Heart left ventricle (tissue), 16 donors: ENCODE results near the gene OR6X1. TPM values are rescaled to one million over a fixed set of nuclear protein-coding genes. Genes with fewer than 3 reads are reported as not detected.

Source experiments
- ATAC-seq, 4 donors: fragments of 200-7000 bp; cut with Tn5 transposase; one replicate each; pipeline ENCODE4 v1.9.1; 2020 to 2022; ENCODE audit warnings: moderate library complexity in 4 of 4, mild to moderate bottlenecking in 3 of 4, moderate number of reproducible peaks in 1 of 4
- DNase-seq, 5 donors: peaks; one replicate each; pipeline ENCODE4 v3.0.0-alpha.2; 2020
- H3K27ac ChIP-seq, 12 donors: fragments of 200-600 bp; sonication (generic) in 4 of 12; one replicate each; pipeline versions ENCODE4 v1.5.0 to v1.8.0; 2016 to 2022; ENCODE audit warnings: mild to moderate bottlenecking in 2 of 12
- H3K27me3 ChIP-seq, 9 donors: fragments of 200-600 bp; sonication (generic) in 2 of 9; one replicate each; pipeline versions ENCODE4 v1.5.1 to v1.8.0; 2016 to 2022; ENCODE audit warnings: mild to moderate bottlenecking in 3 of 9
- H3K36me3 ChIP-seq, 9 donors: fragments of 200-600 bp; sonication (generic) in 2 of 9; one replicate each; pipeline versions ENCODE4 v1.5.0 to v1.8.0; 2018 to 2022; ENCODE audit warnings: mild to moderate bottlenecking in 2 of 9
- H3K4me1 ChIP-seq, 12 donors: fragments of 200-600 bp; sonication (generic) in 4 of 12; one replicate each; pipeline versions ENCODE4 v1.5.0 to v1.8.0; 2016 to 2022; ENCODE audit warnings: mild to moderate bottlenecking in 3 of 12
- H3K4me3 ChIP-seq, 12 donors: fragments of 200-600 bp; sonication (generic) in 4 of 12; one replicate each; pipeline versions ENCODE4 v1.5.0 to v1.8.0; 2017 to 2022; ENCODE audit warnings: mild to moderate bottlenecking in 9 of 12, moderate library complexity in 4 of 12
- H3K9me3 ChIP-seq, 12 donors: fragments of 200-600 bp; sonication (generic) in 4 of 12; one replicate each; pipeline versions ENCODE4 v1.5.0 to v1.8.0; 2016 to 2022; ENCODE audit warnings: mild to moderate bottlenecking in 1 of 12
- CTCF ChIP-seq, 12 donors: fragments of 200-600 bp; sonication (generic) in 4 of 12; IDR thresholded peaks; one replicate each; pipeline versions ENCODE4 v1.5.0 to v1.8.0; 2018 to 2022; ENCODE audit warnings: antibody characterized with exemption in 12 of 12, mild to moderate bottlenecking in 5 of 12
- POLR2A ChIP-seq, 2 donors: fragments of 450-650 bp; IDR thresholded peaks; one replicate each; pipeline ENCODE4 v1.6.1; 2017; ENCODE audit warnings: antibody characterized with exemption in 2 of 2, mild to moderate bottlenecking in 2 of 2, moderate library complexity in 2 of 2
- WGBS, 4 donors: extraction: QIAGEN DNeasy Blood & Tissue Kit in 2 of 4; methylation state at CpG; one replicate each; pipeline versions ENCODE4 v1.1.5 to v1.1.7; 2013 to 2018; 5-methylcytosine and 5-hydroxymethylcytosine counted together
- intact Hi-C, 10 donors: fragments of 100-400 bp; cut with DNase I; formaldehyde crosslinking; loops; one replicate each; pipeline versions ENCODE4 v1.11.1 to v1.14.2; 2022
- polyA plus RNA-seq, 2 donors: library from polyadenylated mRNA; stranded (reverse); fragments of 200-250 nt; gene quantifications; one replicate each; pipeline ENCODE4 v1.2.3, GENCODE V29; 2013
- total RNA-seq, 9 donors: library from RNA; depleted of rRNA in 2 of 9; stranded (reverse); fragments of >200 nt in 2 of 9; fragmentation: NEBNext Ultra II Directional in 3 of 9; extraction: Animal tissue kit (Norgen Biotek cat#: 25700) in 3 of 9; gene quantifications; one replicate each; pipeline versions ENCODE4 v1.1.0 to v1.2.4, GENCODE V29; 2016 to 2023
- donor health status: ischemic (EF 13 %, LVEDD 7.1; RV severe dilation, severe dysfunction).
- donor health status: healthy with polysubstance abuse.
- donor health status: DM: no; HTN: yes; CAD: no.
- donor health status: DM: no; HTN: no; CAD: no.
- donor health status: ischemic (EF 25% LVEDD 6.9; RV normal size, moderate dysfunction).
- donor health status: ischemic (EF 25% LVEDD 5.7; RV mildly dilated, moderate dysfunction).
- donor health status: healthy.
- donor health status: DM: yes; HTN: yes; CAD: no.
- donor health status: ischemic (EF 35%, LVEDD 5.7; RV mildly dilated, moderate dysfunction).
- donor health status: nonischemic (EF 11% LVEDD 7.7; RV severe dilation, severe dysfunction).
- donor health status: DM: yes; HTN: yes; CAD: no.
- donor health status: PGD.
- donor health status: ischemic (EF 29% LVEDD 5.4; RV normal size, mild dysfunction).
- donor health status: nonischemic (EF 23%, LVEDD 6.1; RV moderate dilation, normal function).

OR6X1 gene
- total and polyA plus RNA-seq, 11 donors: not detected

- Histone ChIP-seq H3K27me3 (no peaks in the 10 kb centered on the region), H3K27ac (no peak overlapping the region), H3K4me3 (no peak overlapping the region), H3K36me3 (no peaks in the 10 kb centered on the region), H3K9me3 (no peaks in the 10 kb centered on the region), H3K4me1 (no peaks in the 10 kb centered on the region)
- WGBS, 4 donors: 97 to 100% (median 99%) methylated on average over 1 of the region's 1 CpG
- ATAC-seq (no peak), DNase-seq (no peak)
- TF ChIP-seq POLR2A (IDR thresholded peaks at IDR 0.05) (no peak), CTCF (IDR thresholded peaks at IDR 0.05) (no peak)
- intact Hi-C loops: no loop called here
Observed at GRCh38 chr11:123796226-123796625, 41.9 kb upstream of the OR6X1 start.

GRCh38 chr11:123783536-123783935 is 29.2 kb upstream of the OR6X1 start:
- Histone ChIP-seq H3K27me3 (peaks cover 0 to 5% (median 0%) of the 10 kb centered on the region in 9 donors), H3K36me3 (no peaks in the 10 kb centered on the region), H3K4me3 (no peak overlapping the region), H3K27ac (no peak overlapping the region), H3K9me3 (no peaks in the 10 kb centered on the region), H3K4me1 (no peaks in the 10 kb centered on the region)
- TF ChIP-seq CTCF (IDR thresholded peaks at IDR 0.05): no peak
- no peak for TF ChIP-seq POLR2A (IDR thresholded peaks at IDR 0.05)
- no peak for ATAC-seq
- WGBS, 4 donors: 65 to 74% (median 66%) methylated on average over 1 of the region's 1 CpG
- intact Hi-C loops: no loop called here
- no peak for DNase-seq

GRCh38 chr11:123778511-123778910 is 24.2 kb upstream of the OR6X1 start:
- Histone ChIP-seq H3K36me3 (no peaks in the 10 kb centered on the region), H3K4me1 (no peaks in the 10 kb centered on the region), H3K9me3 (no peaks in the 10 kb centered on the region), H3K27me3 (peaks cover 0 to 5% (median 0%) of the 10 kb centered on the region in 9 donors), H3K4me3 (no peak overlapping the region), H3K27ac (no peak overlapping the region)
- WGBS, 4 donors: 60 to 80% (median 69%) methylated on average over 1 of the region's 1 CpG
- DNase-seq (no peak), ATAC-seq (no peak)
- intact Hi-C loops: no loop called here
- TF ChIP-seq POLR2A (IDR thresholded peaks at IDR 0.05): no peak
- TF ChIP-seq CTCF (IDR thresholded peaks at IDR 0.05): no peak

GRCh38 chr11:123775715-123776549 is 21.6 kb upstream of the OR6X1 start:
- TF ChIP-seq POLR2A (IDR thresholded peaks at IDR 0.05) (no peak), CTCF (IDR thresholded peaks at IDR 0.05) (no peak)
- intact Hi-C loops: no loop called here
- ATAC-seq (no peak), DNase-seq (no peak)
- H3K4me1 ChIP-seq: no peaks in the 10 kb centered on the region
- no peak overlapping the region for H3K4me3 ChIP-seq
- no peak overlapping the region for H3K27ac ChIP-seq
- no peaks in the 10 kb centered on the region for H3K27me3 ChIP-seq
- WGBS, 4 donors: 39 to 45% (median 43%) methylated on average over 4 of the region's 4 CpGs
- no peaks in the 10 kb centered on the region for H3K36me3 ChIP-seq
- H3K9me3 ChIP-seq: no peaks in the 10 kb centered on the region
